Measurements from ENCODE around the gene RAB25. TPM values are rescaled to one million over a fixed set of nuclear protein-coding genes. Genes with fewer than 3 reads are reported as not detected.

The RAB25 gene
- polyA plus RNA-seq, 1 experiment = not detected

- no peak for TF ChIP-seq CTCF (IDR thresholded peaks at IDR 0.05; ENCODE audit: insufficient read depth, low read depth, low read length)
- Histone ChIP-seq H3K4me3 (ENCODE audit: low read depth, low read length) (no peak overlapping the region), H3K36me3 (ENCODE audit: control insufficient read depth, insufficient read depth, low read length) (peaks cover 3% of the 10 kb centered on the region), H3K27me3 (ENCODE audit: control insufficient read depth, insufficient read depth, low read length) (no peaks in the 10 kb centered on the region)
- DNase-seq (ENCODE audit: low read depth) = no peak
- ChIA-PET CTCF (interaction anchor here (1.2 to 2.2 kb wide), 4 partner anchors 15 to 79 kb away, joined by 3 to 6 read pairs (median 5); no protein-coding TSS in a partner anchor), POLR2A (no interaction called here)
Observed at GRCh38 chr1:156050376-156050775, 10.6 kb upstream of the RAB25 start.

- no peaks in the 10 kb centered on the region for H3K27me3 ChIP-seq (ENCODE audit: control insufficient read depth, insufficient read depth, low read length)
- DNase-seq (ENCODE audit: low read depth) = no peak
- no peak overlapping the region for H3K4me3 ChIP-seq (ENCODE audit: low read depth, low read length)
- ChIA-PET CTCF (interaction anchor here (0.7 to 2.1 kb wide), 4 partner anchors 9 to 15 kb away, joined by 3 to 6 read pairs (median 4); no protein-coding TSS in a partner anchor), POLR2A (no interaction called here)
- no peak for TF ChIP-seq CTCF (IDR thresholded peaks at IDR 0.05; ENCODE audit: insufficient read depth, low read depth, low read length)
- peaks cover 3% of the 10 kb centered on the region for H3K36me3 ChIP-seq (ENCODE audit: control insufficient read depth, insufficient read depth, low read length)
Observed at GRCh38 chr1:156051011-156051725, 9.8 kb upstream of the RAB25 start.

- peak overlapping the region; percentile 86 for H3K4me3 ChIP-seq (ENCODE audit: low read depth, low read length)
- peaks cover 2% of the 10 kb centered on the region for H3K36me3 ChIP-seq (ENCODE audit: control insufficient read depth, insufficient read depth, low read length)
- peak; percentile 49 for TF ChIP-seq CTCF (IDR thresholded peaks at IDR 0.05; ENCODE audit: insufficient read depth, low read depth, low read length)
- CTCF ChIA-PET = interaction anchor here (0.6 to 1.5 kb wide), 8 partner anchors 10 to 47 kb away, joined by 3 to 6 read pairs (median 4); partner anchors contain the start of gene SSR2
- H3K27me3 ChIP-seq (ENCODE audit: control insufficient read depth, insufficient read depth, low read length) = no peaks in the 10 kb centered on the region
- POLR2A ChIA-PET = interaction anchor here (0.6 kb wide), 1 partner anchor 184 kb away, joined by 20 read pairs; no protein-coding TSS in a partner anchor
- no peak for DNase-seq (ENCODE audit: low read depth)
Observed at GRCh38 chr1:156052862-156053767, 7.8 kb upstream of the RAB25 start.

- CTCF ChIA-PET = interaction anchor here (0.7 kb wide), 1 partner anchor 18 kb away, joined by 5 read pairs; no protein-coding TSS in a partner anchor
Observed at GRCh38 chr1:156053768-156054499, 7.0 kb upstream of the RAB25 start, which contains the start of gene UBQLN4. Gene UBQLN4 (minus strand): TSS chr1:156053798. CDS start chr1:156053701, 97 bp downstream.

More at GRCh38 chr1:156053768-156054499, 7.0 kb upstream of the RAB25 start, which contains the start of gene UBQLN4:
- TF ChIP-seq CTCF (IDR thresholded peaks at IDR 0.05; ENCODE audit: insufficient read depth, low read depth, low read length) = peak; percentile 34; the same call in 1 of the 2 replicates
- Histone ChIP-seq H3K36me3 (ENCODE audit: control insufficient read depth, insufficient read depth, low read length) (no peaks in the 10 kb centered on the region; the same call in none of the 2 replicates), H3K4me3 (ENCODE audit: low read depth, low read length) (peak within 1 kb of the TSS; percentile 86), H3K27me3 (ENCODE audit: control insufficient read depth, insufficient read depth, low read length) (no peaks in the 10 kb centered on the region)
- DNase-seq (ENCODE audit: low read depth) = no peak
- POLR2A ChIA-PET = no interaction called here
